Skin epidermis (tissue), 12 donors: ENCODE measurements around the gene KLHL33.

ENCODE experiments used
- H3K27ac ChIP-seq, 21 experiments: fragments of 200-600 bp; sonication (generic) in 11 of 21; one replicate each; pipeline ENCODE4 v1.5.0; 2020; ENCODE audit warnings: mild to moderate bottlenecking in 3 of 21, inconsistent platforms in 2 of 21, moderate library complexity in 2 of 21
- H3K4me3 ChIP-seq, 7 experiments: fragments of 200-600 bp; sonication (generic) in 2 of 7; one replicate each; pipeline ENCODE4 v1.5.0; 2020; ENCODE audit warnings: inconsistent platforms in 2 of 7, mild to moderate bottlenecking in 2 of 7, moderate library complexity in 1 of 7

Gene KLHL33, protein sequence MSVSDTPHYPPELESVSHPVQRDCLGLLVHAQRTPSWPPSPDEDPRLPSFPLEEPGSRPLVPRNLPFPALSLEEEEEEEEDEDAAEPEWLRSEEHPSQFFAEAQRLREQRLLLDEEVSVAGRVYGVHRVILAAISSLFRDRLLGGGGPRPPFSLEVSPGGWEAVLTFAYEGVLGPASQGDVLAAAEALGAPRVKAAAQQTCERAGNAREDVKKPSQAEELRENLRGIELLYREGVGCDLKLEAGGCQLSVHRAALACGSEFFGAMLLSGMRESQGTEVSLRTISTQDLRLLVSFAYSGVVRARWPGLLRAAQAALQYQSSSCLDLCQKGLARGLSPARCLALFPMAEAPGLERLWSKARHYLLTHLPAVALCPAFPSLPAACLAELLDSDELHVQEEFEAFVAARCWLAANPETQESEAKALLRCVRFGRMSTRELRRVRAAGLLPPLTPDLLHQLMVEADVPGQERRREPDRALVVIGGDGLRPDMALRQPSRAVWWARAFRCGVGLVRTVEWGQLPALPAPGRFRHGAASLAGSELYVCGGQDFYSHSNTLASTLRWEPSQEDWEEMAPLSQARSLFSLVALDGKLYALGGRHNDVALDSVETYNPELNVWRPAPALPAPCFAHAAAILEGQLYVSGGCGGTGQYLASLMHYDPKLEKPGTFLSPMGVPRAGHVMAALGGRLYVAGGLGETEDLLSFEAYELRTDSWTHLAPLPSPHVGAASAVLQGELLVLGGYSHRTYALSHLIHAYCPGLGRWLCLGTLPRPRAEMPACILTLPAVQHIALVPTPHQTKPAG

DNA sequence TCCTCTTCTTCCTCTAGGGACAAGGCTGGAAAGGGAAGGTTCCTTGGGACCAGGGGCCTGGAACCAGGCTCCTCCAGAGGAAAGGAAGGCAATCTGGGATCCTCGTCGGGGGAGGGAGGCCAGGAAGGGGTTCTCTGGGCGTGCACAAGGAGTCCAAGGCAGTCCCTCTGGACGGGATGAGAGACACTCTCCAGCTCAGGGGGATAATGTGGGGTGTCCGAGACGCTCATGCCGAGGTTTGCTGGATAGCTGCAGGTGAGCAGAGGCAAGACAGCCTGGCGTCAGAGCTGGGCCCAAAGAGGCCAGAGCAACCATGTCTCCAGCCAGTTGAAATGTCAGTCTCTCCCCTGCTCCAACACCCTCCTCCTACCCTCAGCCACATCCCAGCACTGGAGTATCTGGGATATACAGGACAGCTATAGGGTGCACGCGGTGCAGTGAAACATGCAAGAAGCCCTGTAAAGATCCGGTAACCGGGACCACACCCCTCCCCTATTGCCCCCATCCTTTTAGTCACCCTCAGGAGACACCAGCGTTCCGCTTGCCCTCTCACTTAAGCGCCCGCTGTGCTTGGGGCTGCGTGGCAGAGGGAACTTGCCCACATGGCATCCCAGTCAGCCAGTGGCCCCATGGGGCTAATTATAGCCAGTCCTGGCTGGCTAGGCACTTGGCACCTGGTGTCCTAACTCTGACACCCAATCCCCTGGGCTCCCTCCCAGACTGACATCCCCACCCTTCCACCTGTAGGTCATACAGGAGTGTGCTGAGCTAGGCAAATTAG lies at the start of gene KLHL33:
Gene KLHL33, minus strand, starts transcription at position 585 of the 781 bp plus-strand sequence. Its CDS starts 355 bp downstream, at position 230.
- Histone ChIP-seq H3K4me3 (no peak within 1 kb of the TSS), H3K27ac (no peak within 1 kb of the TSS)

DNA sequence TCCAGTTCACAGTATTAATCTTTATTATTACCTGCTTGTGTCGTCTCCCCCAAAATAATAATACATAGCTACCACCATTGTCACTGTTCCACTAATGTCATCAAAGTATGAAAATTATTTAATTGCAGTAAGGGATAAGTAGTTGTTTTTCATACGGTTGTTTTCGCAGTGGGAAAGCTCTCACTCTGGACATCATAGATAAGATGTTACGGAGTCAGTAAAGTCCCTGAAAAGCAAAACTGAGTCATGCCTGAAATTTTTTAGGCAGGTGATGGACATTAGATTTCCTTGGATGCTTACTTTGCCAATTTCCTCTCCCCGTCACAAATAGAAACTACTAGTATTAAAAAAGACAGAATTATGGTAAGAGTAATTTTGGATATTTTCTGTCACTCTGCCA lies 46.4 kb upstream of the KLHL33 start:
- Histone ChIP-seq H3K4me3 (no peak overlapping the region), H3K27ac (no peak overlapping the region)

DNA sequence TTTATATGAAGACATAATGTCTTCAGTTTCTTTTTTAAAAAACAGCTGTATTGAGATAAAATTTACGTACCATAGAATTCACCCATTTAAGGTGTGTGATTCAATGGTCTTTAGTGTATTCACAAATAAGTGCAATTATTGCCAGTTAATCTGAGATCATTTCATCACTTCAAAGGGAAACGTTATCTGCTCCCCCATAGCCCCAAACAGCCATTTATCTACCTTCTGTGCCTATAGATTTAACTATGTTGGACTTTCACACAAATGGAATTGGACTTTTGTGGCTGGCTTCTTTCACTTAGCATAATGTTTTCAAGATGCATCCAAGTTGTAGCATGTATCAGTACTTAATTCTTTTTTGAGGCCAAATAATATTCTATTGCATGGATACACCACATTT lies 42.9 kb upstream of the KLHL33 start:
- Histone ChIP-seq H3K4me3 (no peak overlapping the region), H3K27ac (no peak overlapping the region)

DNA sequence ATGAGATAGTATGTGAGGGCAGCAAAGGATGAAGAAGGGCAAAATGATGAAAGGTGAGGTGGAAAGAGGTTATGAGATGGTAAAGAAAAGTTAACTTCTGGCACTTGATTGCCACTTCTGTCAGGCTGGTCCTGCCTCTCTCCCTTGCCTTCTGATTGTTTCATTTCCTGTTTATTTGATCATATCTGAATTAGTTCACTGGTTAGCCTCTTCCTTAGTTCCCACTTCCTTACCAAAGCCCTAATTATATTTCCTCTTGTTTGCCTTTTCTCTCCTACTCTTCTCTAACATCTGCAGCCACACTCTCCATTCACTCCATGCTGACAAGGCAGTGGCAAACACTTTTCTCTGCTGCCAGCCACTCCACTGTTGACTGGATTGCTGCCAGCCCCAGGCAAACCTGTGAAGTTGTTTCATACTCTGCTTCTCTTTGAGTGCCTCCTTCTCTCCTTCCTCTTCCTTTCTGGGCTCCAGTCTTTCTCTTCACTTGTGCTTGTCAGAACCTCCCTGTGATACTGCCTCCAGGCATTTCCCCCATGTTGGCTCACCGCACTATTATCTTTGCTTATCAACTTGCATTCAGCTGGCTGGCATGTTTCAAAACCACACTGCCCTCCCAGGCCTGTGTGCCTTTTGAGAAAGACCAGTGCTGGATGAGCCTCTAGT lies 41.4 kb upstream of the KLHL33 start:
- Histone ChIP-seq H3K4me3 (no peak overlapping the region), H3K27ac (peak overlapping the region in 16 of 21 experiments; percentile 22 to 88 (median 58))

DNA sequence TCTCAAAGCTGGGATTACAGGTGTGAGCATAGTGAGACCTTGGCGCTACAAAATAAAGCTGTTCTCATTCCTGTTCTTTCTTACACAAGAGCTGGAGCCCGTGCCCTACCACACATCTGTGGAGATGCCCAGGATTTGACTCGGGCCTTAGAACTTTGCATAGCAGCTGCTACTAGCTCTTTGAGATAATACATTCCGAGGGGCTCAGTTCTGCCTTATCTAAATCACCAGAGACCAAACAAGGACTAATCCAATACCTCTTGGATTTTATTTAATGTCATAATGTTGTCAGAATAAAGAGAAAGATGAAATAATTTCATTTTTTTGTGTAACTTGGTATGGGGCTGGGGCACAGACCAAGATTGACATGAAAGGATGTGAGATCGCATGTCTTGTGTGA lies 40.8 kb upstream of the KLHL33 start:
- peak overlapping the region in 14 of 21 experiments; percentile 3 to 88 (median 62) for H3K27ac ChIP-seq

DNA sequence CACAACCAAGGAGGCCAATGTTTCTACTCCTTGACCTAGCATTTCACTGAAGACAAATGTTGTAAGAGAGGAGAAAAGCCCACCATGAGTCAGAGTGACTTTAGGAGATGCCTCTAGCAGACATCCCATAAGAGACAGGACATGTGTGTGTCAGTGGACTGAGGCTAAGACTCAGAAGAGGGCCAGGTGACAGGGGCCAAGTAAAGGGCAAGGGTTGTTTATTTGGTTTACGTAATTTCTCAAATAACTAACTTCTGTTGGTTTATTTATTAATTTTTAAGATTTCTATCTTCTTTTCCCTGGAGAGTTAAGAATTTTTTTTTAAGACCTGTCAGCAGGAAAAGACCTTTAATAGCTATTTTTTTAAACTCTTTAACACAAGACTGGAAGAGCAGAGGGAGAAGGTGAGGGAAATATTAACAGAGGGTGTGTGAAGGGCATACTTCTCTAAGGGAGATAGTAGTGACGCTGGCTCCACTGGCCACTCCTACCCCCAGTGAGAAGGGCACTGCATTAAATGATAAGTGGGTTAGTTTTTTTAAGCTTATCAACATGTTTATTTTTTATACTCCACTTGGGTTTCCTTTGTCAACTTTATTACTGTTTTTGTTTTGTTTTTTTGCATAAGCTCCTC lies 36.7 kb upstream of the KLHL33 start:
- Histone ChIP-seq H3K27ac (no peak overlapping the region), H3K4me3 (no peak overlapping the region)

More for the DNA sequence above, 40.8 kb upstream of the KLHL33 start:
- no peak overlapping the region for H3K4me3 ChIP-seq

DNA sequence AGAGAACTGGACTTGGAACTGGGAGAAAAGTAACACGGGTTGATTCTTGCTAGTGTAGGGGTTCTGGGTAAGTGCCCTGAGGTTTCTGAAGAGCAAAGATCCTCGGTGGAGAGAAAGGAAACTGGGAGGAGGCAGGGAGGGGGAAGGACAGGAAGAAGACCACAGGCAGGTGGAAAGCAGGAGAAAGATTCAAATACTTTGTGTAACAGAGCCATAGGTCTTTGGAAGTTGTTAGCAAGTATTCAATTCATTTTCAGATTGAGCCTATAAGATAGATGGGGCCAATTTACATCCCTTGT lies 34.6 kb upstream of the KLHL33 start:
- H3K27ac ChIP-seq = peak overlapping the region in 20 of 21 experiments; percentile 80 to 99 (median 94)
- H3K4me3 ChIP-seq = peak overlapping the region; percentile 69 to 96 (median 80)

DNA sequence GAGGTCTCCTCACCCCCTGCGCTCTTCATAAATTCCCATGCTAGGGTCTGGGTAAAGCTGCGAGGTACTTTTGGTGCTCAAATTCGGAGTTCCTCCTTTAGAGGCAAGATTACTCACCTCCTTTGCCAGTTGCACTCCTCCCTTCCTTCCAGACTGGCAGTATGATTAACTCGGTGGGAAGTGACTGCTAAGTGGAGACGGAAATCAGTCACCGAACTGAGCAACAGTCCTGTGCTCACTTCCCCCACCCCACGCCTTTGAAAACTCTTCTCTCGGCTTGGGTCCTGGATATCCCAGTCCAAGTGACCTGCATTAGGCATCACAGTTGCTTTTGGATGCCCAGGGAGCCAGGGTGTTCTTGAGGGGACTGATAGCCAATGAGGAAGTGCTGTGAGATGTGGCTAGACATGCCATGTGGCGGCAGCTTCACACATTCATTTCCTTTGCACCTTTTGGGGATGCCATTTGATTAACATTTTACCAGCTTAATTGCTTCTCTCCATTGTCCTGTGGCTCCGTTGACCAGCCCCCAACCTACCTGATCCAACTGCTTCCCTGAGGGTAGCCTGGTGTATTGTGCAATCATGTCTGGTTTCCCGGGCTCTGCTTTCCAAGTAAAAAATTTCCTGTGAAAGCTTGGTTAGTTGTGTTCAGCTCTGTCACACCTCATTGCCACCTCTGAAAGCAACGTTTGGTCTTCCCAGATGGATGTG lies 34.1 kb upstream of the KLHL33 start:
- Histone ChIP-seq H3K27ac (peak overlapping the region; percentile 80 to 99 (median 94)), H3K4me3 (peak overlapping the region; percentile 69 to 96 (median 80))

DNA sequence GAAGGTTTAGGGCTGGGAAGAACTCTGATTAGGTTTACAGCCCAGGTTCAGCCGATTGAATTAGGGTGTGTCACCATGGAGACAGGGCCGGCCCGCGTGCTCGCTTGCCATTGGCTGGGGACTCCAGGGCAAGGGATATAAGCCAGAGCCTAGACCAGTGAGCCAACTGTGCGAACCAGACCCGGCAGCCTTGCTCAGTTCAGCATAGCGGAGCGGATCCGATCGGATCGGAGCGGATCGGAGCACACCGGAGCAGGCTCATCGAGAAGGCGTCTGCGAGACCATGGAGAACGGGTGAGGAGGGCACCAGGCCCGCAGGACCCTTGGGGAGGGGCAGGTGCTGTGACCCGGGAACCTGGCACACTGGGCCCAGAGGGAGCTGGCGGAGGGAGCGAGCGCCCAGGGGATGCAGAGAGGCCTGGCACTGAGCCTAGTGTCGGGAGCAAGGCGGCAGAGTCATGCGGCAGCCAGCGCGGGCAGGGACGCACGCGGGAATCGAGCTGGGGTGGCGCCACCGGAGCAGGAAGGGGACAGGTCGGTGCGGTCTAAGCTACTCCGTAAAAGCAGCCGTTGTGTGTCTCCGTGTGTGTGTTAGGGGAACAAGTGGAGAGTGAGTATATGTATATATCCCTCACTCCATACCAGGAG lies 33.4 kb upstream of the KLHL33 start, which contains the start of gene PNP:
Gene PNP, plus strand, starts transcription at position 165 of the 648 bp plus-strand sequence. Its CDS starts 119 bp downstream, at position 284.
- peak within 1 kb of the TSS; percentile 69 to 96 (median 80) for H3K4me3 ChIP-seq

DNA sequence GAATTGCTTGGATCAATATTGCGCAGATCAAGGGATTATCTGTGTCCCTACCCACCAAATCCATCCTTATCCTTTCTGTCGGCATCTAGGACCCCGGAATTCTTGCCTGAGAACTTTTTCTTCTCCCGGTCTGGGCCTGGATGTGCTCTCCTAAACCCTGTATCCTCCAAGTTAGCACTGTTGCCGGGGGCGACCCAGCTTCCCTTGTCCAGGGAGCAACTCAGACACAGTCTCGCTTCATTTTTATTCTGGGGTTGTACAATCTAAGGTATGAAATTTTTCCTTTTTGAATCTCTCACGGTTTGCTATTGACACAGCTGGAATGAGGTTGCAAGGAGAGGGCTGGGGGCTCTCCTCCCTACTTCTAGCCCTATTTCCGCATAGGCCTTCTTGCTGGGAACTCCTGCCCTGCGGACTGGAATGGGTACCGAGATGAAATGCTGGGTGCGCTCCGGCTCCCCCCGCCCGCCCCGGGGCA lies 32.8 kb upstream of the KLHL33 start:
- H3K27ac ChIP-seq = peak overlapping the region in 20 of 21 experiments; percentile 80 to 99 (median 94)

More for the DNA sequence above, 33.4 kb upstream of the KLHL33 start, which contains the start of gene PNP:
- peak within 1 kb of the TSS; percentile 80 to 99 (median 94) for H3K27ac ChIP-seq

DNA sequence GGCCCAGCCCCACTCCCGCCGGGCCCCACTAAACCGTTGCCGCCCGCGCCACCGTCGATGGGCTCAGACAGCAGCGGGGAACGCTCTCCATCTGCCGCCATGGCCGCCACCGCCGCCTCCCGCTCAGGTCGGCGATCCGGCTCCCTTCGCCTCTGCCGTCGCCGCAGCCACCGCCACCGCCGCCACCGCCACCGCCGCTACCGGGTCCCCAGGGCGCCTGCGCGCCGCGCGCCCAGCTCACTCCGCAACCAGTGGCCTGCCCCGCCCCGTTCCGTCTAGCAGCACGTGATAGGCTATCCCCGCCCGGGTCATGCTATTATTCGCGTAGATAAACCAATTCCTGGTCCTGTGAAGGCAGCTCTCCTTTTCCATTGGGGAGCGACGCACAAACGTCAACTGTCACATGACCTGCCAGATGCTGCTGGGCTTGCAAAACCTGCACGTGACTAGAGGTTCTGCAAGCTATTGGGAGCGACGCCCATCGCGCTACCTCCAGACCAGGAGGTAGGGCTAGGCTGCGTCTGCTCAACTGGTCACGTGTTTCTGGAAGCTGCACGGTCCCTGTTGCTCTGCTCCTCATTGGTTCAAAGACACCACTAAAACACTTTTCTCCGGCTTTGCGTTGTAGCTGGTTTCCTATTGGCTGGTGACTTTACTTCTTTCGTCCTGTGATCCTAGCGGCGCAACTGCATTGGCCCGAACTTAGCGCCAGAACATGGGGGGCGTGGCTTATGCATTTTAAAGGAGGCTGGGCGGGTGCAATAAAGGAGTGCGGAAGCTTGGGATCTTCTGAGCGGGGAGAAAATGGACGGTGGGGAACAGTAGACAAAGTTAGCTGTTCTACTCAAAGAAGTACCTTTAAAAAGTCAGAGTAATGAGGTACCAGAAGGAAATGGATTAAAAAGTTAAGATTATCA lies 25.5 kb upstream of the KLHL33 start, which contains the start of gene PIP4P1:
Gene PIP4P1, minus strand, starts transcription at position 210 of the 917 bp plus-strand sequence. Its CDS starts 109 bp downstream, at position 101.
- Histone ChIP-seq H3K4me3 (peak within 1 kb of the TSS; percentile 80 to 95 (median 88)), H3K27ac (peak within 1 kb of the TSS; percentile 71 to 98 (median 96))

More for the DNA sequence above, 32.8 kb upstream of the KLHL33 start:
- peak overlapping the region; percentile 69 to 96 (median 80) for H3K4me3 ChIP-seq

DNA sequence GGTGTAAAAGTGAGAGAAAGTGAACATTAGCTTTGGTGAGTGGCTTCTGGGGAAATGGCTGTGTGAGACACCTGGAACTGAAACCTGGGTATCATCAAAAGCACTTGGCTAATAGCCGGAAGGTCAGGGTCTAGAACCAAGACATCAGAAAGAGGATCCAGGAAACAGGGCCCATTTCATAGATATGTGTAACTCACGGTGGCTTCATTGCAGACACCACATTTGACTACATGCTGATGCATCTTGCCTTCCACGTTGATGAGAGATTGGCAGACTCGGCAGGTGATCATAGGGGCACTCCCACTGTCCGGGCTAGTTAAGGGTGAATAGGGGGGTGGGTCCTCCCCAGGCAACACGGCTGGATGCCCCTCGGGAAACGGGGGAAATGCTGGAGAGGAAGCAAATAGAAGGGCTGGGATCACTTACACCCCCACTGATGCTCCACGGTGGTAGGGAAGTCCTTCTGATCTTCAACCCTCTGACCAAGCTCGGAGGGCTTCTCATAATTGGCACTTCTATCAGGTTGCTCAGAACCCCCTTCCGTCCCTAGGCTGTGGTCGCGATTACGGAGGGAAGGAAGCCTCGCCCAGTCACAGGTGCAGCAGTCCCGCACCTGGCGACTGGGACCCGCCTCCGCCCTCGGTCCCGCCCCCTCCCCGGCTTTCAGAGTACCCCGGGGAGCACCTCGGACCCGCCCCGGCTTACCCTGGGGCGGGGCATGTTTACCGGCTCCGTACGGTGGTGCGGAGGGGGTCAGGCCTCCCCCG lies 24.7 kb upstream of the KLHL33 start:
- H3K27ac ChIP-seq = peak overlapping the region; percentile 71 to 98 (median 96)
- peak overlapping the region; percentile 80 to 95 (median 88) for H3K4me3 ChIP-seq

DNA sequence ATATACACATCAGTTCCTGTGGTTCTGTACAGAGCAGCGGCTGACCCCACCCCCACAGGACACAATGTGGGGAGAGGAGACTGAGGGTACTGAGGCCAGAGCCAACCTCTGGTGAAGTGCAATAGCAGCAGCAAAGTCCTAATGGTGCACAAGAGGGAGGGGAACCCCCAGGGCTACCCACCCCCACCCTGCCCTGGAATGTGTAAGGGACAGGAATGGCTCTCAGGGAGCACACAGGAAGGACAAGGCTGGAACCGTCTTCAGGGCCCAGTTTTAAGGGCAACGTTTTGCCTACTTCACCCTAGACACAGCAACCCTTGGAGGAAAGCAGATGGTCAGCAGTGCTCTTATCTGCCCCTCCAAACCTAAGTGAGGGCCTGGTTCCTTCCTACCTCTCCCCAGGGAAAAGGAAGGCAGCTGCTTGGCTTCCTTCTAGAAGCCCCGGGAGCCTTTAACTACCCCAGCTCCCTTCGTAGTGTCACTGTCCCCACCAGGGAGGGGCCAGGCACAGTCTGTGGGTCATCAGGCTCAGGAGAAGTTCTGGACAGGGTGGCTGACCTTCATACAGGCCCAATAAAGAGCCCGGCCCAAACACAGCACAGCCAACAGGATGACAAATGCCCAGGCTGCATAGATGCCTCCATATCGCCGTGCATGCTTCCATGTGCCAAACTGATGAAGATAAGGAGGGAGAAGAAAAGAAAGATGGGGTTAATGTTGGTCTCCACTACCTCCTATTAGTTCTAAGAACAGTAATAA lies 22.2 kb upstream of the KLHL33 start:
- Histone ChIP-seq H3K27ac (peak overlapping the region in 5 of 21 experiments; percentile 3 to 50 (median 20)), H3K4me3 (no peak overlapping the region)

DNA sequence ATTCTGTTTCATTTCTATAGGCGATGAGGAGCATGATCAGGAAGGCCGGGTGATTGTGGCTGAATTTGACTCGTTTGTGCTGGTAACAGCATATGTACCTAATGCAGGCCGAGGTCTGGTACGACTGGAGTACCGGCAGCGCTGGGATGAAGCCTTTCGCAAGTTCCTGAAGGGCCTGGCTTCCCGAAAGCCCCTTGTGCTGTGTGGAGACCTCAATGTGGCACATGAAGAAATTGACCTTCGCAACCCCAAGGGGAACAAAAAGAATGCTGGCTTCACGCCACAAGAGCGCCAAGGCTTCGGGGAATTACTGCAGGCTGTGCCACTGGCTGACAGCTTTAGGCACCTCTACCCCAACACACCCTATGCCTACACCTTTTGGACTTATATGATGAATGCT lies 21.0 kb upstream of the KLHL33 start:
- Histone ChIP-seq H3K4me3 (no peak overlapping the region), H3K27ac (peak overlapping the region in 3 of 21 experiments; percentile 4 to 21 (median 7))
